NCI-H187 (cell line): ENCODE results near the gene PTPRH.
"Not testable (repeated sequence)": the region's sequence is repeated elsewhere in the genome, so short reads cannot be mapped to it uniquely, and the experiment has no call there.

ENCODE experiments used
- DNase-seq, 2 experiments: peaks; one replicate each; lab custom pipeline; 2025; lab: John Stamatoyannopoulos, UW

PTPRH gene

GRCh38 chr19:55225415-55225958 is 16.2 kb upstream of the PTPRH start:
- no peak for DNase-seq

GRCh38 chr19:55224679-55225414 is 15.5 kb upstream of the PTPRH start:
- DNase-seq = not testable (repeated sequence)

- DNase-seq = no peak
Measured at GRCh38 chr19:55224038-55224665, 14.9 kb upstream of the PTPRH start.

GRCh38 chr19:55223291-55224037 is 14.2 kb upstream of the PTPRH start:
- DNase-seq = no peak

- no peak for DNase-seq
Measured at GRCh38 chr19:55220525-55220924, 11.2 kb upstream of the PTPRH start.

- DNase-seq = peak; percentile 71 to 80
Measured at GRCh38 chr19:55216461-55217198, 7.3 kb upstream of the PTPRH start.

- DNase-seq = no peak
Measured at GRCh38 chr19:55213547-55213946, 4.2 kb upstream of the PTPRH start.

- no peak for DNase-seq
Measured at GRCh38 chr19:55212447-55212846, 3.1 kb upstream of the PTPRH start.

- DNase-seq = no peak
Measured at GRCh38 chr19:55209693-55210472, 582 bp upstream of the PTPRH start.

- no peak for DNase-seq
Measured at GRCh38 chr19:55206664-55207500, 2.4 kb downstream of the PTPRH start.

- not testable (repeated sequence) for DNase-seq
Measured at GRCh38 chr19:55202199-55202598, 7.1 kb downstream of the PTPRH start.

- DNase-seq = peak in 1 of 2 experiments; percentile 31
Measured at GRCh38 chr19:55199620-55200204, 9.6 kb downstream of the PTPRH start.

GRCh38 chr19:55198651-55199050 is 10.7 kb downstream of the PTPRH start:
- no peak for DNase-seq

GRCh38 chr19:55197528-55197927 is 11.8 kb downstream of the PTPRH start:
- no peak for DNase-seq

- no peak for DNase-seq
Measured at GRCh38 chr19:55196803-55197202, 12.5 kb downstream of the PTPRH start.

GRCh38 chr19:55193481-55193880 is 15.8 kb downstream of the PTPRH start:
- DNase-seq = no peak

GRCh38 chr19:55189403-55189835 is 19.9 kb downstream of the PTPRH start:
- DNase-seq = no peak

- DNase-seq = no peak
Measured at GRCh38 chr19:55188625-55189024, 20.7 kb downstream of the PTPRH start.

GRCh38 chr19:55186080-55186479 is 23.2 kb downstream of the PTPRH start:
- no peak for DNase-seq

- no peak for DNase-seq
Measured at GRCh38 chr19:55181740-55182139, 27.6 kb downstream of the PTPRH start.
